Measurements from ENCODE around the gene CCDC192. TPM values are rescaled to one million over a fixed set of nuclear protein-coding genes. Genes with fewer than 3 reads are reported as not detected.

Gene CCDC192
- total and polyA plus RNA-seq, 2 of the 4 experiments (the other 2 are of a cell fraction): not detected

- intact Hi-C loops (cut with micrococcal nuclease) (no loop called here), in situ Hi-C loops (cut with MboI; ENCODE audit: low sequenced_read_pairs) (no loop called here), dilution Hi-C loops (cut with HindIII; ENCODE audit: low sequenced_read_pairs, unreplicated experiment) (no loop called here)
- no peak overlapping the region for H2AFZ ChIP-seq (replicated peaks; ENCODE audit: low read length, poor library complexity)
- no peak for TF ChIP-seq RAD21 (IDR thresholded peaks at IDR 0.05; ENCODE audit: low read length)
- no peak for TF ChIP-seq RFX5 (IDR thresholded peaks at IDR 0.05; ENCODE audit: low read depth, low read length)
- no peak for TF ChIP-seq MAZ (IDR thresholded peaks at IDR 0.05; ENCODE audit: borderline replicate concordance, low read depth, low read length)
- TF ChIP-seq RCOR1 (IDR thresholded peaks at IDR 0.05; ENCODE audit: insufficient replicate concordance, low read length): no peak
- TF ChIP-seq USF2 (IDR thresholded peaks at IDR 0.05; ENCODE audit: low read depth, low read length): no peak
- TF ChIP-seq FOS (IDR thresholded peaks at IDR 0.05; ENCODE audit: low read depth, low read length): no peak
- no peak for TF ChIP-seq MXI1 (IDR thresholded peaks at IDR 0.05; ENCODE audit: borderline replicate concordance, low read depth, low read length)
- TF ChIP-seq SMC3 (IDR thresholded peaks at IDR 0.05; ENCODE audit: low read depth, low read length): no peak
- no peak for TF ChIP-seq ELK1 (IDR thresholded peaks at IDR 0.05; ENCODE audit: borderline replicate concordance, low read depth, low read length)
- no peak for TF ChIP-seq CTCF (conservative IDR thresholded peaks at IDR 0.05; ENCODE audit: low read depth, low read length)
- TF ChIP-seq NFE2L2 (IDR thresholded peaks at IDR 0.05; ENCODE audit: low read depth, low read length): no peak
- no peak for TF ChIP-seq MAFK (IDR thresholded peaks at IDR 0.05; ENCODE audit: low read depth, low read length)
- TF ChIP-seq CEBPB (IDR thresholded peaks at IDR 0.05; ENCODE audit: low read depth, low read length): no peak
- TF ChIP-seq POLR2A (IDR thresholded peaks at IDR 0.05; ENCODE audit: low read depth, low read length): no peak
- no peak for TF ChIP-seq CHD1 (IDR thresholded peaks at IDR 0.05; ENCODE audit: low read depth, low read length)
- TF ChIP-seq BHLHE40 (IDR thresholded peaks at IDR 0.05; ENCODE audit: low read depth, low read length): no peak
- POLR2A ChIA-PET (ENCODE audit: unreplicated experiment): no interaction called here
- H3K18ac ChIP-seq (ENCODE audit: low read depth, low read length): no peak overlapping the region
- H4K20me1 ChIP-seq (ENCODE audit: insufficient read depth, low read length): no peaks in the 10 kb centered on the region
- no peak overlapping the region for H4K91ac ChIP-seq (ENCODE audit: insufficient read depth, low read depth, low read length)
- no peak overlapping the region for H2BK120ac ChIP-seq (ENCODE audit: low read depth, low read length)
- no peaks in the 10 kb centered on the region for H3K27me3 ChIP-seq (ENCODE audit: control insufficient read depth, insufficient read depth, low read length)
- H3K4me3 ChIP-seq (ENCODE audit: insufficient read depth, low read depth, low read length): no peak overlapping the region
- DNase-seq: no peak
- no peak overlapping the region for H3K4me2 ChIP-seq (ENCODE audit: low read depth, low read length)
- H3K23ac ChIP-seq (ENCODE audit: low read depth, low read length): no peak overlapping the region
- H3K9ac ChIP-seq (ENCODE audit: low read depth, low read length): no peak overlapping the region
- H3K4me1 ChIP-seq (ENCODE audit: control insufficient read depth, insufficient read depth, low read length): no peaks in the 10 kb centered on the region
- H2BK20ac ChIP-seq (ENCODE audit: low read depth, low read length): no peak overlapping the region
- H3K79me1 ChIP-seq (ENCODE audit: low read depth in 1 of 2, low read length in 2 of 2): no peaks in the 10 kb centered on the region
- H2AK9ac ChIP-seq (replicated peaks; ENCODE audit: low read depth, low read length, poor library complexity): peak overlapping the region; percentile 42
- H3K9me1 ChIP-seq (ENCODE audit: insufficient read depth, low read length): 0 out of 2 replicates have a peak, but pooled peaks cover 5% of the 10 kb centered on the region
- no peak overlapping the region for H2AK5ac ChIP-seq (ENCODE audit: low read depth, low read length)
- H4K5ac ChIP-seq (ENCODE audit: low read depth, low read length): no peak overlapping the region
- no peak overlapping the region for H3K27ac ChIP-seq (ENCODE audit: insufficient read depth, low read length)
- CTCF ChIA-PET: interaction anchor here (0.6 to 1.3 kb wide), 3 partner anchors 10 to 92 kb away, joined by 3 to 4 read pairs (median 4); no protein-coding TSS in a partner anchor
- H3K14ac ChIP-seq (replicated peaks; ENCODE audit: low read depth, low read length): no peak overlapping the region
- no peak overlapping the region for H3K56ac ChIP-seq (ENCODE audit: extremely low read depth, insufficient read depth, low read length)
- H3K9me3 ChIP-seq (ENCODE audit: control insufficient read depth, insufficient read depth, low read length): no peaks in the 10 kb centered on the region
- no TSS peak for BruUV-seq (replicated peaks)
- ATAC-seq (ENCODE audit: low read depth): no peak
- H2BK15ac ChIP-seq (ENCODE audit: low read depth, low read length): no peak overlapping the region
- no peak overlapping the region for H2BK5ac ChIP-seq (ENCODE audit: low read depth, low read length, poor library complexity, severe bottlenecking)
- no peak overlapping the region for H3K4ac ChIP-seq (ENCODE audit: low read depth, low read length)
- no peaks in the 10 kb centered on the region for H3K36me3 ChIP-seq (ENCODE audit: control insufficient read depth, insufficient read depth, low read length)
- no peak overlapping the region for H4K8ac ChIP-seq (ENCODE audit: low read depth in 2 of 2, low read length in 2 of 2)
These were observed 216.6 kb downstream of the CCDC192 start for GRCh38 chr5:127919818-127920217.

All from IMR-90 (cell line).